Natural killer cell (primary cell): ENCODE results near the gene EXOC6B. TPM values are rescaled to one million over a fixed set of nuclear protein-coding genes. Genes with fewer than 3 reads are reported as not detected.

ENCODE experiments used
- ATAC-seq, 3 donors: fragments of 150-1000 bp in 2 of 3; fragments of 200-7000 bp in 1 of 3; cut with Tn5 transposase; 1 replicate in 1 of 3; 2 replicates in 2 of 3; pipeline ENCODE4 v1.10.0; 2021; ENCODE audit warnings: mild to moderate bottlenecking in 2 of 3, moderate library complexity in 2 of 3
- DNase-seq, 2 donors: peaks; one replicate each; pipeline versions ENCODE4 v3.0.0 to v3.0.0-alpha.2; 2013 to 2021; ENCODE audit warnings: mixed read lengths in 1 of 2
- H3K27ac ChIP-seq: one replicate; pipeline ENCODE4 v1.5.1; 2013; ENCODE audit warnings: mild to moderate bottlenecking, low read length
- H3K27me3 ChIP-seq: one replicate; pipeline ENCODE4 v1.6.1; 2013; ENCODE audit warnings: low read length; ENCODE audit not compliant: control insufficient read depth, insufficient read depth
- H3K36me3 ChIP-seq: one replicate; pipeline ENCODE4 v1.6.1; 2013; ENCODE audit warnings: low read length; ENCODE audit not compliant: control insufficient read depth, insufficient read depth
- H3K4me1 ChIP-seq: one replicate; pipeline ENCODE4 v1.6.1; 2013; ENCODE audit warnings: low read length; ENCODE audit not compliant: control insufficient read depth, insufficient read depth
- H3K4me3 ChIP-seq: one replicate; pipeline ENCODE4 v1.5.1; 2013; ENCODE audit warnings: low read length
- H3K9me3 ChIP-seq: one replicate; pipeline ENCODE4 v1.6.1; 2013; ENCODE audit warnings: low read length; ENCODE audit not compliant: control insufficient read depth, insufficient read depth
- H3K27ac Mint-ChIP-seq, 2 donors: one replicate each; pipeline ENCODE4 v1.8.0; 2022; ENCODE audit warnings: mild to moderate bottlenecking in 2 of 2, mixed read lengths in 2 of 2, moderate library complexity in 1 of 2
- H3K27me3 Mint-ChIP-seq, 2 donors: one replicate each; pipeline ENCODE4 v1.8.0; 2022; ENCODE audit warnings: low read depth in 2 of 2, mixed read lengths in 2 of 2
- H3K36me3 Mint-ChIP-seq: one replicate; pipeline ENCODE4 v1.8.0; 2022; ENCODE audit warnings: mixed read lengths
- H3K4me1 Mint-ChIP-seq, 2 donors: one replicate each; pipeline ENCODE4 v1.8.0; 2022; ENCODE audit warnings: mixed read lengths in 2 of 2
- H3K4me3 Mint-ChIP-seq: one replicate; pipeline ENCODE4 v1.8.0; 2022; ENCODE audit warnings: mild to moderate bottlenecking, moderate library complexity, mixed read lengths
- H3K9me3 Mint-ChIP-seq, 2 donors: one replicate each; pipeline ENCODE4 v1.8.0; 2022; ENCODE audit warnings: mixed read lengths in 2 of 2
- WGBS: methylation state at CpG from one replicate; pipeline ENCODE4 v1.1.7; 2013; ENCODE audit warnings: missing lambda C conversion rate; ENCODE audit not compliant: insufficient coverage; 5-methylcytosine and 5-hydroxymethylcytosine counted together
- intact Hi-C: fragments of 100-400 bp; cut with micrococcal nuclease; formaldehyde crosslinking; loops from one replicate; pipeline ENCODE4 v1.14.2; 2022
- total RNA-seq, 4 donors: library from RNA; stranded (reverse); fragments of 120-200 nt in 1 of 4; gene quantifications; one replicate each; pipeline versions ENCODE4 v1.2.3 to v1.2.4, GENCODE V29; 2013 to 2022
- TF ChIP-seq, protein P1 (sequence below): fragments of 200-600 bp; IDR thresholded peaks from one replicate; pipeline ENCODE4 v1.8.0; 2022; ENCODE audit warnings: antibody characterized with exemption

Gene EXOC6B
- total RNA-seq, 3 donors from 2014 or later (not counting 1 experiment from before 2014, with no cell fraction given): 16.6 to 17.2 (median 17.1) TPM

DNA sequence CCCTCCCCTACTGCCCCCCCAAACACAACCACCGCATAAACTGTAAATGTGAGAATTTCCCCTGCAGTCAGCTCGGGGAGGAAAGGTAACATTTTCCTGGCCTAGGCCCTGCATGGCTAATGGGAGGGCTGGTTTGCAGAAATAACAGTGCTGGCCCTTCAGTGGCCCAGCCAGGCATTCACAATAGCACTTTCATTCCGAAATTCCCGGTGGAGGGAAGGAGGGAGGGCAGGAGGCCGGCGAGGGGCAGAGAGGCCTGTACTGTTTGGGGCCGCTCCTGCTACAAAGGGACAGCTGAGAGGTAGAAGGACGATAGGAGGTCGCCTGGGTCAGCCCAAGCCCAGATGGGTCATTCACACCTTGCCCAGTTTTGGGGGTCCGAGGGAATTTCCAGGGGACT is 689.5 kb downstream of the EXOC6B start:
- intact Hi-C loops: loop anchor here (5.0 kb wide), 1 partner anchor 589 kb away; no protein-coding TSS in a partner anchor

DNA sequence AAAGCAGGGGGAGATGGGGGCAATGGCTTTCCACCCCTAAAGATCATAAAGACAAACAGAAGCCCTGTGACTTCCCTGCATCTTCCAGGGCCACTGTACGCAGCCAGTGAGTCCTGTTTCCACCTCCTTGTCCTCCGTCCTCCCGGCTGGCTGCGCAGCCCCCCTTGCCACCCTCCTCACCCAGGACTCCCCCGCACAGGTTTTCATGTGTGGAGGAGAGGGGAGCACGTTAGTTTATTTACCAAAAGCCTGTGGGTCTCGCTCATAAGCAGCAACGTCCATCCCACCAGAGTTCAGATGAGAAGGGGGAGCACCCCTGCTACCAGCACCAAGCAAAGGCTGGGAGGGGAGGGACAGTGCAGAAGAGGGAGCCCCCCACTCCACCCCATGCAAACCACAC is 689.9 kb downstream of the EXOC6B start:
- Mint-ChIP-seq H3K4me1 (peaks cover 0 to 4% of the 10 kb centered on the region in 2 donors), H3K27ac (no peak overlapping the region), H3K9me3 (no peaks in the 10 kb centered on the region), H3K36me3 (no peaks in the 10 kb centered on the region), H3K4me3 (no peak overlapping the region), H3K27me3 (no peaks in the 10 kb centered on the region)
- no peaks in the 10 kb centered on the region for H3K9me3 ChIP-seq
- H3K27me3 ChIP-seq: no peaks in the 10 kb centered on the region
- ATAC-seq (no peak), DNase-seq (no peak)
- peaks cover 6% of the 10 kb centered on the region for H3K4me1 ChIP-seq
- H3K36me3 ChIP-seq: no peaks in the 10 kb centered on the region
- TF ChIP-seq, protein P1, sequence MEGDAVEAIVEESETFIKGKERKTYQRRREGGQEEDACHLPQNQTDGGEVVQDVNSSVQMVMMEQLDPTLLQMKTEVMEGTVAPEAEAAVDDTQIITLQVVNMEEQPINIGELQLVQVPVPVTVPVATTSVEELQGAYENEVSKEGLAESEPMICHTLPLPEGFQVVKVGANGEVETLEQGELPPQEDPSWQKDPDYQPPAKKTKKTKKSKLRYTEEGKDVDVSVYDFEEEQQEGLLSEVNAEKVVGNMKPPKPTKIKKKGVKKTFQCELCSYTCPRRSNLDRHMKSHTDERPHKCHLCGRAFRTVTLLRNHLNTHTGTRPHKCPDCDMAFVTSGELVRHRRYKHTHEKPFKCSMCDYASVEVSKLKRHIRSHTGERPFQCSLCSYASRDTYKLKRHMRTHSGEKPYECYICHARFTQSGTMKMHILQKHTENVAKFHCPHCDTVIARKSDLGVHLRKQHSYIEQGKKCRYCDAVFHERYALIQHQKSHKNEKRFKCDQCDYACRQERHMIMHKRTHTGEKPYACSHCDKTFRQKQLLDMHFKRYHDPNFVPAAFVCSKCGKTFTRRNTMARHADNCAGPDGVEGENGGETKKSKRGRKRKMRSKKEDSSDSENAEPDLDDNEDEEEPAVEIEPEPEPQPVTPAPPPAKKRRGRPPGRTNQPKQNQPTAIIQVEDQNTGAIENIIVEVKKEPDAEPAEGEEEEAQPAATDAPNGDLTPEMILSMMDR: no peak
- no peak overlapping the region for H3K4me3 ChIP-seq
- 85% methylated on average over 6 of the region's 8 CpGs for WGBS
- intact Hi-C loops: loop anchor here (5.0 kb wide), 1 partner anchor 589 kb away; no protein-coding TSS in a partner anchor
- H3K27ac ChIP-seq: no peak overlapping the region

More for the DNA sequence above, 689.5 kb downstream of the EXOC6B start:
- 79% methylated on average over 9 of the region's 10 CpGs for WGBS
- DNase-seq (no peak), ATAC-seq (no peak)
- H3K4me1 ChIP-seq: peaks cover 6% of the 10 kb centered on the region
- TF ChIP-seq, protein P1: no peak
- H3K9me3 ChIP-seq: no peaks in the 10 kb centered on the region
- Mint-ChIP-seq H3K36me3 (no peaks in the 10 kb centered on the region), H3K4me1 (peaks cover 0 to 4% of the 10 kb centered on the region in 2 donors), H3K9me3 (no peaks in the 10 kb centered on the region), H3K27me3 (no peaks in the 10 kb centered on the region), H3K4me3 (no peak overlapping the region), H3K27ac (no peak overlapping the region)
- H3K4me3 ChIP-seq: no peak overlapping the region
- no peaks in the 10 kb centered on the region for H3K36me3 ChIP-seq
- H3K27me3 ChIP-seq: no peaks in the 10 kb centered on the region
- no peak overlapping the region for H3K27ac ChIP-seq

DNA sequence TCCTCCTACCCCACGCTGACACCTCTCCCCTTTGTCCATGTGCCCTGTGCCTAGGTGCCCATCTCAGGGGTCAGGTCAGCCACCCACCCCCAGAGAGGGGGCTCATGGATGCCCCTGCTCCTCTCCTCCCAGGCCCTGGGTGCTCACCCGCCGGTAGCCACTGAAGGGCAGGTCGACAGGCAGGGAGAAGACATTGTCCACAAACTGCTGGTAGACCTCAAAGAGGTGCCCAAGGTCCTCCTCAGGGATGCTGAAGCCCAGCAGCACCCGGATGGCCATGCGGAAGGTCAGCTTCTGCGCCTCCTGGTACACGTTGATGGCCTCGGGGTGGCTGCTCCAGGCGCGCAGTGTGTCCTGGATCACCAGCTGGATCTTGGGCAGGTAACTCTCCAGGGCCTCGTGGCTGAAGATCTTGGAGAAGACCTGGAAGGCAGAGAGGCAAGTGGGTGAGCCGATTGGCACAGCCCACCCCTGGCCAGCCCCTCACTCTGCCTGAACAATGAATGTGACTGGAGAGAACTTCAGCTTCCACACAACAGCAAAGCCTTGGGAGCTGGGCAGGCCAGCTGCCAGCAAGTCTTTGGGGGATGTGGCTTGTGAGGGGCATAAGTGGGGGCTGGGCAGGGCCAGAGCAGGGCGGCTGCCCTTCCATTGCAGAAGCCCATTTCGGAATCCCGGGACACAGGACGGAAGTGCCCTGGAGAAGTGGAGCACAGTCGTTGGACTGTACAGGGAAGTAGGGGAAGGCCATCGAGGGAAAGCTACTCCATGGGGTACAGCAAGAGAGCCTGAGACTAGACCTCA is 690.6 kb downstream of the EXOC6B start:
- Mint-ChIP-seq H3K27me3 (no peaks in the 10 kb centered on the region), H3K27ac (no peak overlapping the region), H3K4me3 (no peak overlapping the region), H3K4me1 (peaks cover 0 to 4% of the 10 kb centered on the region in 2 donors), H3K9me3 (no peaks in the 10 kb centered on the region), H3K36me3 (no peaks in the 10 kb centered on the region)
- Histone ChIP-seq H3K36me3 (no peaks in the 10 kb centered on the region), H3K4me3 (no peak overlapping the region), H3K9me3 (no peaks in the 10 kb centered on the region), H3K4me1 (peaks cover 6% of the 10 kb centered on the region), H3K27ac (no peak overlapping the region), H3K27me3 (no peaks in the 10 kb centered on the region)
- no peak for ATAC-seq
- no peak for DNase-seq
- intact Hi-C loops: loop anchor here (5.0 kb wide), 1 partner anchor 588 kb away; no protein-coding TSS in a partner anchor
- 89% methylated on average over 19 of the region's 19 CpGs for WGBS
- TF ChIP-seq, protein P1: no peak
